Neural cell (in vitro differentiated cells): Measurements from ENCODE around the gene KPTN. TPM values are rescaled to one million over a fixed set of nuclear protein-coding genes. Genes with fewer than 3 reads are reported as not detected.

Experiments
- H2AFZ ChIP-seq: fragments of 200-600, 300-800 bp; sonication (generic), shearing (Covaris generic); 2 replicates; pipeline ENCODE4 v1.6.0; 2014; ENCODE audit warnings: low read depth, mild to moderate bottlenecking, antibody characterized with exemption, low read length, moderate library complexity
- H3F3A ChIP-seq: fragments of 200-600 bp; shearing (Covaris generic); 2 replicates; pipeline ENCODE4 v1.6.1; 2016; ENCODE audit warnings: mild to moderate bottlenecking, moderate library complexity, mixed read lengths, antibody characterized with exemption, low read length; ENCODE audit not compliant: insufficient read depth, poor library complexity, severe bottlenecking
- H3K27ac ChIP-seq: fragments of 200-600, 300-800 bp; sonication (generic), shearing (Covaris generic); 2 replicates; pipeline ENCODE4 v1.5.1; 2014; ENCODE audit warnings: mild to moderate bottlenecking, low read length, moderate library complexity
- H3K27me3 ChIP-seq: fragments of 300-800, 200-600 bp; sonication (generic), shearing (Covaris generic); 2 replicates; pipeline ENCODE4 v1.6.0; 2014; ENCODE audit warnings: mild to moderate bottlenecking, low read depth, low read length, moderate library complexity; ENCODE audit not compliant: insufficient read depth
- H3K36me3 ChIP-seq: fragments of 300-800, 200-600 bp; sonication (generic), shearing (Covaris generic); 2 replicates; pipeline ENCODE4 v1.5.1; 2014; ENCODE audit warnings: mild to moderate bottlenecking, antibody characterized with exemption, low read length, moderate library complexity; ENCODE audit not compliant: insufficient read depth
- H3K4me2 ChIP-seq: fragments of 300-800, 200-600 bp; sonication (generic), shearing (Covaris generic); 2 replicates; pipeline ENCODE4 v1.6.0; 2014; ENCODE audit warnings: mild to moderate bottlenecking, low read length
- H3K4me3 ChIP-seq: fragments of 300-800, 200-600 bp; sonication (generic), shearing (Covaris generic); 2 replicates; pipeline ENCODE4 v1.5.1; 2014; ENCODE audit warnings: mild to moderate bottlenecking, low read length, moderate library complexity
- H3K79me2 ChIP-seq: fragments of 200-600 bp; shearing (Covaris generic); replicated peaks from 2 replicates; pipeline ENCODE4 v1.6.0; 2014; ENCODE audit warnings: mild to moderate bottlenecking, low read length, moderate library complexity; ENCODE audit not compliant: insufficient read depth
- H3K9ac ChIP-seq: fragments of 300-800, 200-600 bp; sonication (generic), shearing (Covaris generic); 2 replicates; pipeline ENCODE4 v1.6.1; 2016; ENCODE audit warnings: mild to moderate bottlenecking, low read length, mixed read lengths
- H3K9me2 ChIP-seq: fragments of 200-600 bp; shearing (Covaris generic); 2 replicates; pipeline ENCODE4 v1.6.1; 2016; ENCODE audit warnings: mild to moderate bottlenecking, low read length, mixed read lengths; ENCODE audit not compliant: insufficient read depth
- H3K9me3 ChIP-seq: fragments of 200-600, 300-800 bp; sonication (generic), shearing (Covaris generic); 2 replicates; pipeline ENCODE4 v1.6.1; 2016; ENCODE audit warnings: mild to moderate bottlenecking, mixed run types, low read length, moderate library complexity, mixed read lengths
- H4K20me1 ChIP-seq: fragments of 200-600 bp; shearing (Covaris generic); 2 replicates; pipeline ENCODE4 v1.6.1; 2016; ENCODE audit warnings: mild to moderate bottlenecking, mixed run types; ENCODE audit not compliant: insufficient read depth
- EP300 ChIP-seq: fragments of 450-650 bp; conservative IDR thresholded peaks from 2 replicates; pipeline ENCODE4 v1.6.1; 2014; ENCODE audit warnings: antibody characterized with exemption, mild to moderate bottlenecking, moderate library complexity; ENCODE audit not compliant: poor library complexity, severe bottlenecking
- EZH2 ChIP-seq: fragments of 200-600, 300-800 bp; shearing (Covaris generic), sonication (generic); IDR thresholded peaks from 2 replicates; pipeline ENCODE4 v1.6.1; 2014; ENCODE audit warnings: antibody characterized with exemption, low read length, borderline replicate concordance, mild to moderate bottlenecking; ENCODE audit not compliant: insufficient read depth, poor library complexity, severe bottlenecking
- MXI1 ChIP-seq: fragments of 450-650 bp; conservative IDR thresholded peaks from 2 replicates; pipeline ENCODE4 v1.6.1; 2014; ENCODE audit warnings: antibody characterized with exemption, mild to moderate bottlenecking; ENCODE audit not compliant: poor library complexity, severe bottlenecking
- POLR2AphosphoS5 ChIP-seq: IDR thresholded peaks from 2 replicates; pipeline ENCODE4 v1.6.1; 2012
- RAD21 ChIP-seq: fragments of 450-650 bp; conservative IDR thresholded peaks from 2 replicates; pipeline ENCODE4 v1.6.1; 2014; ENCODE audit warnings: antibody characterized with exemption, mild to moderate bottlenecking, moderate library complexity
- SMC3 ChIP-seq: fragments of 450-650 bp; conservative IDR thresholded peaks from 2 replicates; pipeline ENCODE4 v1.6.1; 2014; ENCODE audit warnings: antibody characterized with exemption, mild to moderate bottlenecking, moderate library complexity; ENCODE audit not compliant: poor library complexity
- TAF1 ChIP-seq: IDR thresholded peaks from 2 replicates; pipeline ENCODE4 v1.6.1; 2012; ENCODE audit warnings: low read depth
- polyA plus RNA-seq: library from polyadenylated mRNA; depleted of rRNA; stranded (reverse); fragments of >200 nt; gene quantifications from 2 replicates; pipeline ENCODE4 v1.2.3, GENCODE V29; 2014
- TF ChIP-seq, protein P1 (sequence below): fragments of 450-650 bp; IDR thresholded peaks from 2 replicates; pipeline ENCODE4 v1.5.1; 2014; ENCODE audit warnings: antibody characterized with exemption, mild to moderate bottlenecking, moderate library complexity; ENCODE audit not compliant: poor library complexity, severe bottlenecking
- TF ChIP-seq, protein P2 (sequence below): IDR thresholded peaks from 2 replicates; pipeline ENCODE4 v1.6.1; 2012; ENCODE audit warnings: borderline replicate concordance

Gene KPTN
- polyA plus RNA-seq, 1 donor from 2014 or later = 23.8 TPM

DNA sequence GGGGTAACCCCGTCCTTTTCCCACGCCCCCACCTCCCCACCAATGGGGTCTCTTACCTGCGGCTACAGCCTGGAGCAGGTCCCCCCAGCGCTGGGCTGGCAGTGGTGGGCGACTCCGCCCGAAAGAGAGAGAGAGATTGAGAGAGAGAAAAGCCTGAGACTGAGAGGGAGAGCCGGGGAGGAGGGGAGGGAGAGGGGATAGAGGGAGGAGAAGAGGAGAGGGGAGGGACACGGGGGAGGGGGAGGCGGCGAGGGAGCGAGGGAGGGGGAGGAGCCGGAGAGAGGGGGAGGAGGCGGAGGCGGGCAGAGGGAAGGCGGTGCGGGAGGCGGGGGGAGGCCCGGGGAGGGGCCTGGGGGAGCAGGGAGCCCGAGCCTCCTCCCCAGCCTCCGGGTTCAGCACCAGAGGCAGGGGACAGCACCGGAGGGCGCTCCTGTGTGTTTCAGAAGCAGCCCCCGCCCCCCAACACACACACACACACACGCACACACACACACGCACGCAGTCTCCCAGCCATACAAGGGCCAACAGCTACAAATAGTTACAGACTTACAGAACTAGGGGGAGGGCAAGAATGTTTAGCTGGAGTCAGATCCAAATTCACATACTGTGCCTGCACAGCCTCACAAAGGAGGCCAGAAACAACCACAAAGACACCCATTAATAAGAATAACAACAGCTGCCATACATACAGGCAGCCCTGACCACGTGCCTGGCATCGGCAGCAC, 12.1 kb downstream of the KPTN start, which contains the start of gene SLC8A2:
TSS of gene SLC8A2 (minus strand) at position 161 of the 725 bp plus-strand sequence. CDS start 5,490 bp downstream, outside the sequence.
- no peaks in the 10 kb centered on the region for H3K9me2 ChIP-seq
- no peaks in the 10 kb centered on the region for H3K79me2 ChIP-seq
- no peaks in the 10 kb centered on the region for H3K9me3 ChIP-seq
- TF ChIP-seq MXI1 (peak; percentile 33), EZH2 (no peak), RAD21 (no peak), EP300 (no peak), TAF1 (no peak), POLR2AphosphoS5 (peak; percentile 20), SMC3 (peak; percentile 20)
- TF ChIP-seq, protein P1, sequence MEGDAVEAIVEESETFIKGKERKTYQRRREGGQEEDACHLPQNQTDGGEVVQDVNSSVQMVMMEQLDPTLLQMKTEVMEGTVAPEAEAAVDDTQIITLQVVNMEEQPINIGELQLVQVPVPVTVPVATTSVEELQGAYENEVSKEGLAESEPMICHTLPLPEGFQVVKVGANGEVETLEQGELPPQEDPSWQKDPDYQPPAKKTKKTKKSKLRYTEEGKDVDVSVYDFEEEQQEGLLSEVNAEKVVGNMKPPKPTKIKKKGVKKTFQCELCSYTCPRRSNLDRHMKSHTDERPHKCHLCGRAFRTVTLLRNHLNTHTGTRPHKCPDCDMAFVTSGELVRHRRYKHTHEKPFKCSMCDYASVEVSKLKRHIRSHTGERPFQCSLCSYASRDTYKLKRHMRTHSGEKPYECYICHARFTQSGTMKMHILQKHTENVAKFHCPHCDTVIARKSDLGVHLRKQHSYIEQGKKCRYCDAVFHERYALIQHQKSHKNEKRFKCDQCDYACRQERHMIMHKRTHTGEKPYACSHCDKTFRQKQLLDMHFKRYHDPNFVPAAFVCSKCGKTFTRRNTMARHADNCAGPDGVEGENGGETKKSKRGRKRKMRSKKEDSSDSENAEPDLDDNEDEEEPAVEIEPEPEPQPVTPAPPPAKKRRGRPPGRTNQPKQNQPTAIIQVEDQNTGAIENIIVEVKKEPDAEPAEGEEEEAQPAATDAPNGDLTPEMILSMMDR = no peak
- TF ChIP-seq, protein P2, sequence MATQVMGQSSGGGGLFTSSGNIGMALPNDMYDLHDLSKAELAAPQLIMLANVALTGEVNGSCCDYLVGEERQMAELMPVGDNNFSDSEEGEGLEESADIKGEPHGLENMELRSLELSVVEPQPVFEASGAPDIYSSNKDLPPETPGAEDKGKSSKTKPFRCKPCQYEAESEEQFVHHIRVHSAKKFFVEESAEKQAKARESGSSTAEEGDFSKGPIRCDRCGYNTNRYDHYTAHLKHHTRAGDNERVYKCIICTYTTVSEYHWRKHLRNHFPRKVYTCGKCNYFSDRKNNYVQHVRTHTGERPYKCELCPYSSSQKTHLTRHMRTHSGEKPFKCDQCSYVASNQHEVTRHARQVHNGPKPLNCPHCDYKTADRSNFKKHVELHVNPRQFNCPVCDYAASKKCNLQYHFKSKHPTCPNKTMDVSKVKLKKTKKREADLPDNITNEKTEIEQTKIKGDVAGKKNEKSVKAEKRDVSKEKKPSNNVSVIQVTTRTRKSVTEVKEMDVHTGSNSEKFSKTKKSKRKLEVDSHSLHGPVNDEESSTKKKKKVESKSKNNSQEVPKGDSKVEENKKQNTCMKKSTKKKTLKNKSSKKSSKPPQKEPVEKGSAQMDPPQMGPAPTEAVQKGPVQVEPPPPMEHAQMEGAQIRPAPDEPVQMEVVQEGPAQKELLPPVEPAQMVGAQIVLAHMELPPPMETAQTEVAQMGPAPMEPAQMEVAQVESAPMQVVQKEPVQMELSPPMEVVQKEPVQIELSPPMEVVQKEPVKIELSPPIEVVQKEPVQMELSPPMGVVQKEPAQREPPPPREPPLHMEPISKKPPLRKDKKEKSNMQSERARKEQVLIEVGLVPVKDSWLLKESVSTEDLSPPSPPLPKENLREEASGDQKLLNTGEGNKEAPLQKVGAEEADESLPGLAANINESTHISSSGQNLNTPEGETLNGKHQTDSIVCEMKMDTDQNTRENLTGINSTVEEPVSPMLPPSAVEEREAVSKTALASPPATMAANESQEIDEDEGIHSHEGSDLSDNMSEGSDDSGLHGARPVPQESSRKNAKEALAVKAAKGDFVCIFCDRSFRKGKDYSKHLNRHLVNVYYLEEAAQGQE = peak; percentile 84
- no peaks in the 10 kb centered on the region for H3K27me3 ChIP-seq
- H3K27ac ChIP-seq = peak within 1 kb of the TSS; percentile 27
- peak within 1 kb of the TSS; percentile 82 for H3K4me3 ChIP-seq
- peak within 1 kb of the TSS; percentile 49 for H3K4me2 ChIP-seq
- H3K9ac ChIP-seq = peak within 1 kb of the TSS; percentile 82
- H3K36me3 ChIP-seq = no peaks in the 10 kb centered on the region
- peak within 1 kb of the TSS; percentile 72 for H2AFZ ChIP-seq
- H3F3A ChIP-seq = no peaks in the 10 kb centered on the region
- no peaks in the 10 kb centered on the region for H4K20me1 ChIP-seq

DNA sequence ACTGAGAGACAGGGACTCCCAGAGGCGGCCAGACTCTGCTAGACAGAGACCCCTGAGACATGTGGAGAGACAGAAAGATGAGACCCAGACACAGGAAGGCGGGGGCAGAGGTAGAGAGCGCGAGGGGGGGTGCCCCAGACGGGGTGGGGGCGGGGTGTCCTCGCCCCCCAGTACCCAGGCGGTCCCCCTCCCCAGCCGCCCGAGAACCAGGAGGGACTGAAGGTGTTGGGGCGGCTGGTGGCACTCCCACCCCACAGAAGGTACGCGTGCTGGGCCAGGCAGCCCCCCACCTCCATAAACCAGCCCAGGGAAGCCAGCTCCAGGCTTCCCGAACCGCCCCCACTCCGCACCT, 12.7 kb downstream of the KPTN start:
- H3K36me3 ChIP-seq = no peaks in the 10 kb centered on the region
- no peaks in the 10 kb centered on the region for H4K20me1 ChIP-seq
- H3K9ac ChIP-seq = peak overlapping the region; percentile 82
- no peaks in the 10 kb centered on the region for H3K9me3 ChIP-seq
- H3K9me2 ChIP-seq = no peaks in the 10 kb centered on the region
- peak overlapping the region; percentile 27 for H3K27ac ChIP-seq
- peak overlapping the region; percentile 49 for H3K4me2 ChIP-seq
- H3K27me3 ChIP-seq = no peaks in the 10 kb centered on the region
- TF ChIP-seq EP300 (no peak), SMC3 (no peak), MXI1 (no peak), EZH2 (no peak), RAD21 (no peak)
- TF ChIP-seq, protein P1 = no peak
- peak overlapping the region; percentile 72 for H2AFZ ChIP-seq
- H3K79me2 ChIP-seq = no peaks in the 10 kb centered on the region
- peak overlapping the region; percentile 82 for H3K4me3 ChIP-seq
- H3F3A ChIP-seq = no peaks in the 10 kb centered on the region
